Measurements from ENCODE around the gene MRPL17. TPM values are rescaled to one million over a fixed set of nuclear protein-coding genes. Genes with fewer than 3 reads are reported as not detected.
A peak's percentile ranks its signal among the peaks of the same experiment; 100 is the strongest.

The MRPL17 gene
- total and polyA plus RNA-seq, 2 experiments from 2014 or later, result 26.7 to 81.8 TPM

GRCh38 chr11:6654281-6655019 lies 28.7 kb downstream of the MRPL17 start:
- H3K36me3 ChIP-seq (ENCODE audit: insufficient read depth), result no peaks in the 10 kb centered on the region
- Mint-ChIP-seq H3K4me3 (no peak overlapping the region), H3K36me3 (ENCODE audit: low read depth) (no peaks in the 10 kb centered on the region), H3K9me3 (no peaks in the 10 kb centered on the region), H3K27me3 (ENCODE audit: insufficient read depth, low read depth, poor library complexity) (peaks cover 16% of the 10 kb centered on the region), H3K4me1 (peaks cover 10% of the 10 kb centered on the region), H3K27ac (no peak overlapping the region)
- peaks cover 73% of the 10 kb centered on the region for H3K27me3 ChIP-seq (ENCODE audit: insufficient read depth)
- H3K4me2 ChIP-seq, result peak overlapping the region; percentile 75
- H3K9me2 ChIP-seq (ENCODE audit: insufficient read depth), result no peaks in the 10 kb centered on the region
- no peak for DNase-seq (ENCODE audit: low spot score)
- TF ChIP-seq ETS1 (IDR thresholded peaks at IDR 0.05), result no peak
- no peak for TF ChIP-seq REST (IDR thresholded peaks at IDR 0.05; ENCODE audit: unreplicated experiment)
- no peak for TF ChIP-seq JUNB (IDR thresholded peaks at IDR 0.05; ENCODE audit: unreplicated experiment)
- TF ChIP-seq ZNF462 (CRISPR knock-in tag; IDR thresholded peaks at IDR 0.05), result no peak
- no peak for TF ChIP-seq STAT1 (IDR thresholded peaks at IDR 0.05; ENCODE audit: unreplicated experiment)
- TF ChIP-seq EZH2phosphoT487 (IDR thresholded peaks at IDR 0.05; ENCODE audit: unreplicated experiment), result no peak
- TF ChIP-seq POLR2AphosphoS5 (IDR thresholded peaks at IDR 0.05; ENCODE audit: low read depth), result no peak
- TF ChIP-seq CREB1 (CRISPR knock-in tag; IDR thresholded peaks at IDR 0.05; ENCODE audit: low read depth), result no peak
- TF ChIP-seq ZNF114 (CRISPR knock-in tag; IDR thresholded peaks at IDR 0.05), result no peak
- TF ChIP-seq EZH2 (IDR thresholded peaks at IDR 0.05; ENCODE audit: low read depth, unreplicated experiment), result no peak
- no peak for TF ChIP-seq ZNF331 (CRISPR knock-in tag; IDR thresholded peaks at IDR 0.05; ENCODE audit: low read depth)
- no peak for TF ChIP-seq NANOG (IDR thresholded peaks at IDR 0.05; ENCODE audit: borderline replicate concordance)
- TF ChIP-seq CTCF (conservative IDR thresholded peaks at IDR 0.05; ENCODE audit: low read depth in 2 of 2), result no peak
- H2AFZ ChIP-seq, result peak overlapping the region; percentile 88; the same call in 1 of the 2 replicates
- no peaks in the 10 kb centered on the region; the same call in 1 of the 2 replicates for H4K20me1 ChIP-seq (replicated peaks; ENCODE audit: insufficient read depth)
- no peaks in the 10 kb centered on the region for H3K79me2 ChIP-seq (replicated peaks; ENCODE audit: insufficient read depth)
- ATAC-seq, result no peak
- peak overlapping the region; percentile 57 for H3K4me3 ChIP-seq
- peaks cover 8% of the 10 kb centered on the region for H3K4me1 ChIP-seq (ENCODE audit: insufficient read depth)
- no peak overlapping the region for H3K27ac ChIP-seq (ENCODE audit: low read depth)
- H3F3A ChIP-seq (replicated peaks; ENCODE audit: low read depth), result peaks cover 10% of the 10 kb centered on the region; the same call in 1 of the 2 replicates

Measured in GM23338 (cell line).